Activated T-cell treated with anti-CD3 and anti-CD28 coated beads, Interleukin-2, amount 50 U/mL, for 4 hours (primary cell): ENCODE measurements around the gene SCN8A. TPM values are rescaled to one million over a fixed set of nuclear protein-coding genes. Genes with fewer than 3 reads are reported as not detected.
"Not testable (repeated sequence)": the region's sequence is repeated elsewhere in the genome, so short reads cannot be mapped to it uniquely, and the experiment has no call there.

Experiments used
- ATAC-seq, 2 donors: fragments of 200-7000 bp; cut with Tn5 transposase; one replicate each; pipeline ENCODE4 v1.10.0; 2021
- DNase-seq: peaks from one replicate; pipeline ENCODE4 v3.0.0-alpha.2; 2020
- H3K27me3 Mint-ChIP-seq: one replicate; pipeline ENCODE4 v1.8.0; 2021; ENCODE audit warnings: low read depth, mixed read lengths
- H3K36me3 Mint-ChIP-seq: one replicate; pipeline ENCODE4 v1.8.0; 2022; ENCODE audit warnings: mixed read lengths; ENCODE audit not compliant: insufficient read depth
- H3K4me1 Mint-ChIP-seq: one replicate; pipeline ENCODE4 v1.8.0; 2021; ENCODE audit warnings: low read depth, mixed read lengths
- H3K4me3 Mint-ChIP-seq: one replicate; pipeline ENCODE4 v1.8.0; 2021; ENCODE audit warnings: mild to moderate bottlenecking, moderate library complexity, mixed read lengths
- H3K9me3 Mint-ChIP-seq: one replicate; pipeline ENCODE4 v1.8.0; 2021; ENCODE audit warnings: mixed read lengths
- total RNA-seq, 3 donors: library from RNA; stranded (reverse); gene quantifications; one replicate each; pipeline ENCODE4 v1.2.1, GENCODE V29; 2021

Gene SCN8A
- total RNA-seq, 3 donors from 2014 or later, result 0.23 to 0.46 (median 0.45) TPM

- ATAC-seq (no peak), DNase-seq (no peak)
- H3K9me3 Mint-ChIP-seq, result no peaks in the 10 kb centered on the region
- H3K4me3 Mint-ChIP-seq, result no peak overlapping the region
- no peaks in the 10 kb centered on the region for H3K4me1 Mint-ChIP-seq
- H3K27me3 Mint-ChIP-seq, result peaks cover 25% of the 10 kb centered on the region
- no peaks in the 10 kb centered on the region for H3K36me3 Mint-ChIP-seq
Measured at GRCh38 chr12:51598156-51598555, 7.1 kb downstream of the SCN8A start.

GRCh38 chr12:51600721-51601120 is 9.7 kb downstream of the SCN8A start:
- Mint-ChIP-seq H3K4me1 (no peaks in the 10 kb centered on the region), H3K4me3 (no peak overlapping the region), H3K9me3 (no peaks in the 10 kb centered on the region), H3K36me3 (no peaks in the 10 kb centered on the region), H3K27me3 (peaks cover 18% of the 10 kb centered on the region)
- no peak for DNase-seq
- no peak for ATAC-seq

- Mint-ChIP-seq H3K36me3 (no peaks in the 10 kb centered on the region), H3K9me3 (no peaks in the 10 kb centered on the region), H3K4me3 (no peak overlapping the region), H3K4me1 (no peaks in the 10 kb centered on the region), H3K27me3 (peaks cover 17% of the 10 kb centered on the region)
- DNase-seq (no peak), ATAC-seq (no peak)
Measured at GRCh38 chr12:51601241-51601640, 10.2 kb downstream of the SCN8A start.

- H3K4me3 Mint-ChIP-seq, H3K36me3 Mint-ChIP-seq, ATAC-seq, H3K9me3 Mint-ChIP-seq, DNase-seq: not testable (repeated sequence)
- H3K4me1 Mint-ChIP-seq, result peaks cover 13% of the 10 kb centered on the region
- H3K27me3 Mint-ChIP-seq, result peaks cover 17% of the 10 kb centered on the region
Measured at GRCh38 chr12:51605896-51606295, 14.9 kb downstream of the SCN8A start.

GRCh38 chr12:51607197-51607596 is 16.2 kb downstream of the SCN8A start:
- Mint-ChIP-seq H3K27me3 (peaks cover 17% of the 10 kb centered on the region), H3K4me1 (peaks cover 13% of the 10 kb centered on the region)
- H3K9me3 Mint-ChIP-seq, DNase-seq, H3K4me3 Mint-ChIP-seq, ATAC-seq, H3K36me3 Mint-ChIP-seq: not testable (repeated sequence)

GRCh38 chr12:51620448-51620847 is 29.4 kb downstream of the SCN8A start:
- H3K4me1 Mint-ChIP-seq, result no peaks in the 10 kb centered on the region
- H3K36me3 Mint-ChIP-seq, result no peaks in the 10 kb centered on the region
- no peak overlapping the region for H3K4me3 Mint-ChIP-seq
- no peak for ATAC-seq
- no peak for DNase-seq
- H3K9me3 Mint-ChIP-seq, result peaks cover 5% of the 10 kb centered on the region
- peaks cover 12% of the 10 kb centered on the region for H3K27me3 Mint-ChIP-seq

GRCh38 chr12:51621156-51621922 is 30.3 kb downstream of the SCN8A start:
- Mint-ChIP-seq H3K9me3 (peaks cover 5% of the 10 kb centered on the region), H3K4me3 (no peak overlapping the region), H3K4me1 (no peaks in the 10 kb centered on the region), H3K36me3 (no peaks in the 10 kb centered on the region), H3K27me3 (peaks cover 15% of the 10 kb centered on the region)
- DNase-seq (no peak), ATAC-seq (no peak)

GRCh38 chr12:51622564-51622963 is 31.5 kb downstream of the SCN8A start:
- Mint-ChIP-seq H3K4me1 (no peaks in the 10 kb centered on the region), H3K4me3 (no peak overlapping the region), H3K27me3 (peaks cover 13% of the 10 kb centered on the region), H3K9me3 (peaks cover 4% of the 10 kb centered on the region), H3K36me3 (no peaks in the 10 kb centered on the region)
- no peak for ATAC-seq
- DNase-seq, result no peak

- peaks cover 18% of the 10 kb centered on the region for H3K27me3 Mint-ChIP-seq
- H3K9me3 Mint-ChIP-seq, result no peaks in the 10 kb centered on the region
- H3K4me3 Mint-ChIP-seq, result no peak overlapping the region
- H3K4me1 Mint-ChIP-seq, result no peaks in the 10 kb centered on the region
- H3K36me3 Mint-ChIP-seq, result no peaks in the 10 kb centered on the region
- DNase-seq (no peak), ATAC-seq (no peak)
Measured at GRCh38 chr12:51625370-51625769, 34.3 kb downstream of the SCN8A start.

- Mint-ChIP-seq H3K36me3 (no peaks in the 10 kb centered on the region), H3K27me3 (peaks cover 25% of the 10 kb centered on the region), H3K4me3 (no peak overlapping the region), H3K4me1 (no peaks in the 10 kb centered on the region), H3K9me3 (no peaks in the 10 kb centered on the region)
- DNase-seq, result no peak
- ATAC-seq, result no peak
Measured at GRCh38 chr12:51626115-51626514, 35.1 kb downstream of the SCN8A start.

- no peak overlapping the region for H3K4me3 Mint-ChIP-seq
- ATAC-seq (no peak), DNase-seq (no peak)
- H3K36me3 Mint-ChIP-seq, result no peaks in the 10 kb centered on the region
- H3K9me3 Mint-ChIP-seq, result no peaks in the 10 kb centered on the region
- no peaks in the 10 kb centered on the region for H3K4me1 Mint-ChIP-seq
- peaks cover 25% of the 10 kb centered on the region for H3K27me3 Mint-ChIP-seq
Measured at GRCh38 chr12:51626629-51627028, 35.6 kb downstream of the SCN8A start.

- Mint-ChIP-seq H3K4me3 (no peak overlapping the region), H3K27me3 (peaks cover 25% of the 10 kb centered on the region), H3K4me1 (no peaks in the 10 kb centered on the region), H3K36me3 (no peaks in the 10 kb centered on the region), H3K9me3 (no peaks in the 10 kb centered on the region)
- ATAC-seq, result no peak
- DNase-seq, result no peak
Measured at GRCh38 chr12:51630256-51630880, 39.3 kb downstream of the SCN8A start.

GRCh38 chr12:51630986-51631385 is 40.0 kb downstream of the SCN8A start:
- Mint-ChIP-seq H3K36me3 (no peaks in the 10 kb centered on the region), H3K4me1 (no peaks in the 10 kb centered on the region), H3K9me3 (no peaks in the 10 kb centered on the region), H3K27me3 (peaks cover 22% of the 10 kb centered on the region), H3K4me3 (no peak overlapping the region)
- DNase-seq (no peak), ATAC-seq (no peak)

GRCh38 chr12:51631591-51631990 is 40.6 kb downstream of the SCN8A start:
- Mint-ChIP-seq H3K9me3 (no peaks in the 10 kb centered on the region), H3K36me3 (no peaks in the 10 kb centered on the region), H3K4me1 (no peaks in the 10 kb centered on the region), H3K27me3 (peaks cover 22% of the 10 kb centered on the region), H3K4me3 (no peak overlapping the region)
- ATAC-seq (no peak), DNase-seq (no peak)

GRCh38 chr12:51632623-51633022 is 41.6 kb downstream of the SCN8A start:
- H3K27me3 Mint-ChIP-seq, result peaks cover 20% of the 10 kb centered on the region
- no peak for ATAC-seq

More at GRCh38 chr12:51632623-51633022, 41.6 kb downstream of the SCN8A start:
- Mint-ChIP-seq H3K4me1 (no peaks in the 10 kb centered on the region), H3K4me3 (no peak overlapping the region), H3K36me3 (no peaks in the 10 kb centered on the region), H3K9me3 (peaks cover 7% of the 10 kb centered on the region)
- no peak for DNase-seq
